LNCaP clone FGC (cell line): ENCODE results near the gene KMT5B.

Experiments
- DNase-seq: peaks from one replicate; pipeline ENCODE4 v3.0.0-alpha.2; 2011; ENCODE audit warnings: low read depth
- H3K4me3 ChIP-seq: 2 replicates; pipeline ENCODE4 v1.5.1; 2011; ENCODE audit warnings: mild to moderate bottlenecking, low read depth, low read length, control low read depth
- CTCF ChIP-seq: IDR thresholded peaks from 2 replicates; pipeline ENCODE4 v1.5.1; 2012; ENCODE audit warnings: mild to moderate bottlenecking; ENCODE audit not compliant: control insufficient read depth, insufficient read depth; ENCODE audit errors: extremely low read depth

Gene KMT5B

DNA sequence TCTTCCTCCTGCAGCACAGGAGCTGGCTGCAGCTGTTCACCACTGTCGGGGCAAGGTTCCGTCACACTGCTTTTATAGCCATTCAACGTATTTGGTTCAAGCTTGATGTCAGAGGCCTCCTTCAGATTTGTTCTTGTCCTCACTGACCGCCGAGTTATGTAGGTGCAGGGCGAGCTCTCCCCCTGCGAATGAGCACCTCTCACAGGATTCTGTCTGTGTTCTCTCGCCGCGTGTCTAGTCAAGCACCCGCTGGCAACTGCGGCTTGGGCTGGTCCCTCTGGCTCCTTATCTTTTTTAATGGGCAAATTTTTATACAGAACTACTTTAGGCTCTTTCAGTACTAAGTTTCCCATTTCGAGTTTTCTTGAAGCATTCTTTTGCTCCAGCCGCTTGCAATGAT is 54.5 kb downstream of the KMT5B start:
- TF ChIP-seq CTCF: no peak
- no peak overlapping the region for H3K4me3 ChIP-seq
- no peak for DNase-seq

GRCh38 chr11:68153742-68154141 is 59.4 kb downstream of the KMT5B start:
- DNase-seq: no peak
- H3K4me3 ChIP-seq: no peak overlapping the region
- no peak for TF ChIP-seq CTCF

DNA sequence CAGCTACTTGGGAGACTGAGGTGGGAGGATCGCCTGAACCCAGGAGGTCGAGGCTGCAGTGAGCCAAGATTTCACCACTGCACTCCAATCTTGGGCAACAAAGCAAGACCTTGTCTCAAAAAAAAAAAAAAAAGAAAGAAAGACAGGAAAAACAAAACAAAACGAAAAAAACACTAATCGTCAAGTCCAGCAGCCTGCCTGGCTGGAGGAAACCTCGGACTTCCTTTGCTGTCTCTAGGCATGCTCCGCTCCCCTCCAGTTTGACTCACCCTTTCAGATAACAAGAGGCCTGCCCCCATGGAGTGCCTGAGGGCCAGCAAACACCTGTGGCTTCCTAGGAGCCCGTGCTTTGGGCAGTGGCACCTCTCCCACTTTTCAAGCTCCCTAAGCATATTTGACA is 63.1 kb downstream of the KMT5B start:
- DNase-seq: no peak
- no peak overlapping the region for H3K4me3 ChIP-seq
- TF ChIP-seq CTCF: no peak

- no peak for TF ChIP-seq CTCF
- DNase-seq: no peak
- H3K4me3 ChIP-seq: no peak overlapping the region
Observed at GRCh38 chr11:68149417-68149816, 63.7 kb downstream of the KMT5B start.

DNA sequence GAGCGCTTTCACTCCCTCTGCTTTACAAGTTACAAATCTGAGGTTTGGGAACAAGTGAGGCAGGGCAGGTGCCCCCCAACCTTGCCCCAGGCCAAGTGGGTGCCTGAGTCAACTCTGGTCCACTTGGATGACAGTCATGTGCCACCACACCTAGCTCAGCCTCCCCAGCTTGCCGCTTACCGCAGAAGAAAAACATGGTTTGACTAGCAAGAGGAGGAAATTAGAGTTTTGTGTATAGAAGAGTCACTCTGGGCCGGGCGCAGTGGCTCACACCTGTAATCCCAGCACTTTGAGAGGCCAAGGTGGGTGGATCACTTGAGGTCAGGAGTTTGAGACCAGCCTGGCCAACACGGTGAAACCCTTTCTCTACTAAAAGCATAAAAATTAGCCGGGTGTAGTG is 64.2 kb downstream of the KMT5B start:
- no peak for TF ChIP-seq CTCF
- no peak overlapping the region for H3K4me3 ChIP-seq
- DNase-seq: no peak

GRCh38 chr11:68148071-68148805 is 64.9 kb downstream of the KMT5B start:
- no peak for TF ChIP-seq CTCF
- no peak overlapping the region for H3K4me3 ChIP-seq
- no peak for DNase-seq
